ENCODE data around the gene TSPAN2. TPM values are rescaled to one million over a fixed set of nuclear protein-coding genes. Genes with fewer than 3 reads are reported as not detected.

The TSPAN2 gene
- total RNA-seq, 1 donor from 2014 or later, result 2.9 TPM

Other genes starting within 250 kb of the TSPAN2 start
- not detected for gene SYCP1, start 234.6 kb downstream of the TSPAN2 start, total RNA-seq
- not detected for gene TSHB, start 59.7 kb downstream of the TSPAN2 start, total RNA-seq
- 5.6 TPM for gene NGF, start 248.7 kb upstream of the TSPAN2 start, total RNA-seq

Data from sciatic nerve (tissue), 1 donor.